ENCODE measurements around the gene TBRG4.

- TF ChIP-seq, protein P1, sequence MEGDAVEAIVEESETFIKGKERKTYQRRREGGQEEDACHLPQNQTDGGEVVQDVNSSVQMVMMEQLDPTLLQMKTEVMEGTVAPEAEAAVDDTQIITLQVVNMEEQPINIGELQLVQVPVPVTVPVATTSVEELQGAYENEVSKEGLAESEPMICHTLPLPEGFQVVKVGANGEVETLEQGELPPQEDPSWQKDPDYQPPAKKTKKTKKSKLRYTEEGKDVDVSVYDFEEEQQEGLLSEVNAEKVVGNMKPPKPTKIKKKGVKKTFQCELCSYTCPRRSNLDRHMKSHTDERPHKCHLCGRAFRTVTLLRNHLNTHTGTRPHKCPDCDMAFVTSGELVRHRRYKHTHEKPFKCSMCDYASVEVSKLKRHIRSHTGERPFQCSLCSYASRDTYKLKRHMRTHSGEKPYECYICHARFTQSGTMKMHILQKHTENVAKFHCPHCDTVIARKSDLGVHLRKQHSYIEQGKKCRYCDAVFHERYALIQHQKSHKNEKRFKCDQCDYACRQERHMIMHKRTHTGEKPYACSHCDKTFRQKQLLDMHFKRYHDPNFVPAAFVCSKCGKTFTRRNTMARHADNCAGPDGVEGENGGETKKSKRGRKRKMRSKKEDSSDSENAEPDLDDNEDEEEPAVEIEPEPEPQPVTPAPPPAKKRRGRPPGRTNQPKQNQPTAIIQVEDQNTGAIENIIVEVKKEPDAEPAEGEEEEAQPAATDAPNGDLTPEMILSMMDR (IDR thresholded peaks at IDR 0.05), result no peak
- no peak for TF ChIP-seq ZFX (IDR thresholded peaks at IDR 0.05; ENCODE audit: borderline replicate concordance)
These were observed 18.4 kb upstream of the TBRG4 start for GRCh38 chr7:45129906-45130305.

All from 22Rv1 (cell line).